NCI-H69 (cell line): ENCODE measurements around the gene PTPN9.
"Not testable (repeated sequence)": the region's sequence is repeated elsewhere in the genome, so short reads cannot be mapped to it uniquely, and the experiment has no call there.

Source experiments
- DNase-seq: peaks from one replicate; lab custom pipeline; 2025; lab: John Stamatoyannopoulos, UW

PTPN9 gene

DNA sequence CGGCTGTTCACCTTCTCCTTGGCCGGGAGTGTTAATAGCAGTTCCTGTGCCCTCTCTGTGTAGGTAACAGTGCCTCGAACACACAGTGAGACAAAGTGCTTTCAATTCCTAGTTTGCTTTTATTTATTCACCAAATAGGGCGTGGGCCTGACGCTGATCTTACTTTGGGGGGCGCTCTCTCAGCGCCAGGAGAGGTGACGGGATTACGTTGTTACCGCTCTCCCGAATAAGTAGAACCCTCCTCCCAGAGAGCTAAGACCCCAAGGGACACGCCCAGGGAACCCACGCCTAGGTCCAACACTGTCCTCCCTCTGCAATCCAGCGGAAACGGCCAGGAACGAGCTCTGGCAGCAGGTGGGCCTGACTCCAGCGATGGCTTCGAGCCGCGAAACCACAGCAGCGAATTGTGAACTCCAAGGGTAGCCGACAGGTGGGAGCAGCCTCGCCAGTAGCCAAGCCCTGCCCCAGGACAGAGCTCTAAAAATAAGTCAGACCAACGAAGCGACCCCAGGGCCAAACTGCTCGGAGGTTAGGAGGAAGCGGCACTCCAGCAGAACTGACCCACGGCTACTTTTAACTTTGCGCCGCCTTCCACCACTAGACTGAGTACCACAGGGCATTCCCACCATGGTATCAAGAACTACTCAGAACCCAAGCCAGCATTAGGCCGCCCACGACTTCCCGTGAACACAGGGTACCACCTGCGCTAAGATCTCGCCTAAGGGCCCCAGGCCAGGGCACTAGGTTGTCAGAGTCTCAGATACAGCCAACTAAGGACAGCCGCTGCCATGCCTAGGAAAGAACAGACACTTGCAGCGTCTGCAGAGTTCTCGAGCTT, 126.0 kb downstream of the PTPN9 start:
- DNase-seq = peak; percentile 67

- peak; percentile 80 for DNase-seq
These were observed 126.7 kb downstream of the PTPN9 start for GRCh38 chr15:75452364-75452864.

GRCh38 chr15:75451674-75452363, 127.3 kb downstream of the PTPN9 start, which contains the start of gene SIN3A:
Gene SIN3A, minus strand, starts transcription at chr15:75451690. Its CDS starts 21,315 bp downstream, at chr15:75430375.
- DNase-seq = peak; percentile 99

DNA sequence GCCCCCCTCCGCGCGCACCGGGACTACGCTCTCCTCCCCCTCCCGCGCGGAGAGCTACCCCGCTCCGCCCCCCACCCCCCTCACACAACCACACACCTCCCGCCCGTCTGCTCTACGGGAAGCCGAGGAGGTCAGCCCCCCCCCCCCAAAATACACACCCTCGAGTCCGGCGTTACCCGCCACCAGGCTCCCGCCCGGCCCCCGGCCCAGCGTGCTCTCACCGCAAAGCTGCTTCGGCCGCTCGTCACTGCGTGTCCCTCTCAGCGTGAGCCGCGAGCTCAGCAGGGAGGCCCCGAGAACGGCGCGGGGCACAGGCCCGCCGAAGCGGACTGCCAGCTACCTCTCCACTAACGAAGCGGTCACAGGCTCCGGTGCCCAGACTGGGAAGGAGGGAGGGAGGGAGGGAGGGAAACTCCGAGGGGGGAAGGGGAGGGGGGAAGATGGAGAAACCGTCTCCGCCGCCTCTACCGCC, 127.9 kb downstream of the PTPN9 start:
- DNase-seq = no peak

GRCh38 chr15:75450307-75451201, 128.6 kb downstream of the PTPN9 start:
- peak; percentile 96 for DNase-seq

GRCh38 chr15:75449585-75450306, 129.4 kb downstream of the PTPN9 start:
- no peak for DNase-seq

GRCh38 chr15:75448171-75448570, 130.9 kb downstream of the PTPN9 start:
- DNase-seq = not testable (repeated sequence)

- no peak for DNase-seq
These were observed 133.0 kb downstream of the PTPN9 start for GRCh38 chr15:75446151-75446550.

DNA sequence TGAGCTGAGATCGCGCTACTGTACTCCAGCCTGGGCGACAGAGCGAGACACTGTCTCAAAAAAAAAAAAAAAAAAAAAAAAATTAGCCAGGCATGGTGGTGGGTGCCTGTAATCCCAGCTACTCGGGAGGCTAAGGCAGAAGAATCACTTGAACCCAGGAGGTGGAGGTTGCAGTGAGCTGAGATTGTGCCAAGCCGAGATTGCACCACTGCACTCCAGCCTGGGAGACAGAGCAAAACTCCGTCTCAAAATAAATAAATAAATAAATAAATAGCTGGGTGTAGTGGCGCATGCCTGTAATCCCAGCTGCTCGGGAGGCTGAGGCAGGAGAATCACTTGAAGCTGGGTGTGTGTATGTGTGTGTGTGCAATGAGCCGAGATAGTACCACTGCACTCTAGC, 133.8 kb downstream of the PTPN9 start:
- DNase-seq = not testable (repeated sequence)

- not testable (repeated sequence) for DNase-seq
These were observed 135.1 kb downstream of the PTPN9 start for GRCh38 chr15:75443972-75444453.

GRCh38 chr15:75437721-75438120, 141.4 kb downstream of the PTPN9 start:
- DNase-seq = no peak

DNA sequence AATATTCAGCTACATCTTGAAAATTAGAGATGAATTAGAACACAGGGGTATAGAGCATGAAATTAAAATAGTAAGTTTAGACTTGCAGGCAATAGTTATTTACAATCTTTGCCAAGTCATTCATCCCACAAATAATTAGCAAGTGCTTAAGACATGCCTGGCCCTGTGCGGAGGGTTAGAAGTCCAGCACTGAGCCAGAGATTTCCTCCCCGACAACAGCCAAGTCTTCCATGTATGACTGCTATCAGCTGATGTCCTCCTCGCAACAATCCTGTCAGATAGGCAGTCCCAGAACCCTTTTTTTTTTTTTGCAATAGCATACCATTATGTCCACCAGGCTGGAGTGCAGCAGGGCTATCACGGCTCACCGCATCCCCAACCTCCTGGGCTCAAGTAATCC, 142.2 kb downstream of the PTPN9 start:
- no peak for DNase-seq

- DNase-seq = no peak
These were observed 147.4 kb downstream of the PTPN9 start for GRCh38 chr15:75431682-75432081.

DNA sequence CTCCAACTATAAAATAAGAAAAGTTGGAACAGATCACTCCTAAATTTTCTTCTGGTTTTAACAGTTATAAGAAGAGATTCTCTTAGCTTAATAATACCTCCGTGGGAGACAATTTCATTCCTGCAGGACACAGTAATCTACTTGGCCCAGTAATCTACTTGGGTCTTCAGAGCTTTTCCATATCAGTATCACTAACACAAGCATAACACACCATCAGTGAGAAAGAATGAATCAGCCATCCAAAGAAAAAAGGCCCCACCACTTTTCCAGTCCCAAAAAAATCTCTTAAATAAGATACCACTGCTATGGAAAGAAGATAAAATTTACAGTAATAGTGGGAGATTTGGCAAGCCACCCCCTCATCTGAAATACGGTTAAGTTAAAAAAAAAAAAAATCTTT, 147.8 kb downstream of the PTPN9 start:
- no peak for DNase-seq

DNA sequence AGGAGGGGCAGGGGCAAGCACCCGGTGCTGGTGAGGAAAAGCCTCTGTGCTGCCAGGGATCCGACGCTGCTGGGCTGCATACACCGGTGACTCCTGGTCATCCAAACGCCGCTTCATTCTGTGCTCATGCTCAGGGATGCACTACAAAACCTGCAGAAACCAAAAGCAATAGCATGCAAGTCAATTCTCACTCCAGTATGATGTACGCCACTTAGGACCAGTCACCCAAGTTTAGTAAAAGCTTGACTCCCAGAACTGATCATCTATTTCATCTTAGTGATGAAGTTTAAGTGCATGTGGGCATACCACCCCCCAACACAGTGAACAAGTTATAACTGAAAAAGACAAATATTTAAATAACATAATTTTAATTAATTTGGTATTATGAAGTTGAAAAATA, 148.9 kb downstream of the PTPN9 start:
- DNase-seq = no peak

DNA sequence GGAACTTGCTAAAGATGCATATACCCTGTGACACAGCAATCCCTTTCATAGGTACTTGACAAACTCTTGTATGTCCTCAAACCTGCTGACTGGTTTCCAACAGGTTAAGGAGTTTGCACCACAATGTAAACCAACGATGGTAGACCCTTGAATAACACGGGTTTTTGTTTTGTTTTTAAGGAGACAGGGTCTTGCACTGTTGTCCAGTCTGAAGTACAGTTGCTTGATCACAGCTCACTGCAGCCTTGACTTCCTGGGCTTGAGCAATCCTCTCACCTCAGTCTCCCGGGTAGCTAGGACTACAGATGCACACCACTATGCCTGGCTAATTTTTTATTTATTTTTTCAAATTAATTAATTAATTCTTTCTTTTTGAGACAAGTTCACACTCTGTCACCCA, 151.0 kb downstream of the PTPN9 start:
- DNase-seq = no peak

GRCh38 chr15:75425966-75426500, 153.1 kb downstream of the PTPN9 start:
- peak; percentile 37 for DNase-seq

- no peak for DNase-seq
These were observed 156.6 kb downstream of the PTPN9 start for GRCh38 chr15:75422554-75422953.

DNA sequence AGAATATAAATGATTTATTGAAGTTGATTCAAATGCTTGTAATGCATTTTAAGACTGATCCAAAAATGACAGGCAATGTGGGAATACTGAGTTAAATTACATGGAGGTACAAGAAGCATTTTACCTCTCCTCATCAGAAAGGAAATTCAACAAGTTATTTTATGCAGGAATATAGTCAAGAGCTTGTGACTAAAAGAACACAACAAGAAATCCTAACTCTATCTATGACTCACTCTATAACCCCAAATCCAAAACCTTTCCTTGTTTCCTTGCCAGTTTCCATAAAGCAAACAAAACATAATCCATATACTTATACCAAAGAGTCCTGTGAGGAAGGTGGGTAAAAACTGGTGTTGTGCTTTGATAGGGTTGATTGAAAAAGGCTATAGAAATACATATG, 158.4 kb downstream of the PTPN9 start:
- no peak for DNase-seq

- no peak for DNase-seq
These were observed 162.5 kb downstream of the PTPN9 start for GRCh38 chr15:75416584-75416983.
